ENCODE results near the gene ATP5PO. TPM values are rescaled to one million over a fixed set of nuclear protein-coding genes. Genes with fewer than 3 reads are reported as not detected.

The ATP5PO gene
- total RNA-seq, 1 experiment from 2014 or later: 254 TPM

DNA sequence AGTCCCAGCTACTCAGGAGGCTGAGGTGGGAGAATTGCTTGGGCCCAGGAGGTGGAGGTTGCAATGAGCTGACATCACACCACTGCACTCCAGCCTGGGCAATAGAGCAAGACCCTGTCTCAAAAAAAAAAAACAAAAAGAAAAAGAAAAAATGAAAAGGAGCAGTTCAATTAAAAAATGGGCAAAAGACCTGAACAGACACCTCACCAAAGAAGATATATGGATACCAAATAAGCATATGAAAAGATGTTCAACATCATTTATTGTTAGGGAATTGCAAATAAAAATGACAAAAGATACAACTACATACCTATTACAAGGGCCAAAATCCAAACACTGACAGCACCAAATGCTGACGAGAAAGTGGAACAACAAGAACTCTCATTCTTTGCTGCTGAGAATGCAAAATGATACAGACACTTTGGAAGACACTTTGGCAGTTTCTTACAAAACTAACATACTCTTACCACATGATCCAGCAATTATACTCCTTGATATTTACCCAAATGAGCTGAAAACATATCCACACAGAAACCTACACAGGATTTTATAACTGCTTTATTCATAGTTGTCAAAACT, 28.7 kb upstream of the ATP5PO start:
- Histone ChIP-seq H3K36me3 (ENCODE audit: insufficient read depth, low read length, poor library complexity, severe bottlenecking) (no peaks in the 10 kb centered on the region), H3K27ac (ENCODE audit: low read depth, low read length, poor library complexity, severe bottlenecking) (no peak overlapping the region), H3K9me3 (ENCODE audit: low read depth, low read length, poor library complexity, severe bottlenecking) (no peaks in the 10 kb centered on the region), H3K4me1 (ENCODE audit: insufficient read depth, low read length, poor library complexity, severe bottlenecking) (peaks cover 16% of the 10 kb centered on the region), H3K27me3 (replicated peaks; ENCODE audit: insufficient read depth, low read depth, low read length, poor library complexity) (no peaks in the 10 kb centered on the region), H3K4me3 (ENCODE audit: low read depth, low read length, poor library complexity, severe bottlenecking) (no peak overlapping the region)
- TF ChIP-seq, protein P1, sequence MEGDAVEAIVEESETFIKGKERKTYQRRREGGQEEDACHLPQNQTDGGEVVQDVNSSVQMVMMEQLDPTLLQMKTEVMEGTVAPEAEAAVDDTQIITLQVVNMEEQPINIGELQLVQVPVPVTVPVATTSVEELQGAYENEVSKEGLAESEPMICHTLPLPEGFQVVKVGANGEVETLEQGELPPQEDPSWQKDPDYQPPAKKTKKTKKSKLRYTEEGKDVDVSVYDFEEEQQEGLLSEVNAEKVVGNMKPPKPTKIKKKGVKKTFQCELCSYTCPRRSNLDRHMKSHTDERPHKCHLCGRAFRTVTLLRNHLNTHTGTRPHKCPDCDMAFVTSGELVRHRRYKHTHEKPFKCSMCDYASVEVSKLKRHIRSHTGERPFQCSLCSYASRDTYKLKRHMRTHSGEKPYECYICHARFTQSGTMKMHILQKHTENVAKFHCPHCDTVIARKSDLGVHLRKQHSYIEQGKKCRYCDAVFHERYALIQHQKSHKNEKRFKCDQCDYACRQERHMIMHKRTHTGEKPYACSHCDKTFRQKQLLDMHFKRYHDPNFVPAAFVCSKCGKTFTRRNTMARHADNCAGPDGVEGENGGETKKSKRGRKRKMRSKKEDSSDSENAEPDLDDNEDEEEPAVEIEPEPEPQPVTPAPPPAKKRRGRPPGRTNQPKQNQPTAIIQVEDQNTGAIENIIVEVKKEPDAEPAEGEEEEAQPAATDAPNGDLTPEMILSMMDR (conservative IDR thresholded peaks at IDR 0.05; ENCODE audit: low read depth, low read length): no peak
- no peak for TF ChIP-seq EZH2 (IDR thresholded peaks at IDR 0.05; ENCODE audit: borderline replicate concordance, low read depth, low read length, poor library complexity, severe bottlenecking)
- intact Hi-C loops (cut with micrococcal nuclease; ENCODE audit: unreplicated experiment): no loop called here
- no peak for DNase-seq (ENCODE audit: low spot score)
- ChIA-PET POLR2A (ENCODE audit: low non-redundant PET) (no interaction called here), CTCF (no interaction called here)
- no TSS peak for BruUV-seq (replicated peaks)

DNA sequence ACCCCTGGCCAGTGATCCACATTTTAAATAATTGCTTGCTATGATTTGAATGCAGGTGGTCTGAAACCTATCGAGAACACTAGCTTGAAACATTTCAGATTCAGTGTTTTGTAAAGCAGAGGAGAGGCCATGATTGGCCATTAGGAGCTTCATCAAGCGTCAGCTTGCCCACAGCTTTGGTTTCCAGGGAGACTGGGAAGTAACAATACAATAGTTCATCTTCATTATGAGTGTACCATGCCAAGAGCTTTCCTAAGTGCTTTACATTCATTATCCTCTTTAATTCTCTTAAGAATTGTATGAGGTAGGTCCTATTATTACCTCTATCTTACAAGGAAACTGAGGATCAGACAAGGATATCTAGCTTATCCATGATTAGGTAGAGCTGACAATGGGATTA, 27.7 kb upstream of the ATP5PO start:
- no peak overlapping the region for H3K27ac ChIP-seq (ENCODE audit: low read depth, low read length, poor library complexity, severe bottlenecking)
- no peaks in the 10 kb centered on the region for H3K9me3 ChIP-seq (ENCODE audit: low read depth, low read length, poor library complexity, severe bottlenecking)
- CTCF ChIA-PET: no interaction called here
- intact Hi-C loops (cut with micrococcal nuclease; ENCODE audit: unreplicated experiment): no loop called here
- POLR2A ChIA-PET (ENCODE audit: low non-redundant PET): no interaction called here
- H3K36me3 ChIP-seq (ENCODE audit: insufficient read depth, low read length, poor library complexity, severe bottlenecking): no peaks in the 10 kb centered on the region
- TF ChIP-seq, protein P1 (conservative IDR thresholded peaks at IDR 0.05; ENCODE audit: low read depth, low read length): no peak
- TF ChIP-seq EZH2 (IDR thresholded peaks at IDR 0.05; ENCODE audit: borderline replicate concordance, low read depth, low read length, poor library complexity, severe bottlenecking): no peak
- BruUV-seq (replicated peaks): no TSS peak
- H3K27me3 ChIP-seq (replicated peaks; ENCODE audit: insufficient read depth, low read depth, low read length, poor library complexity): no peaks in the 10 kb centered on the region
- peaks cover 10% of the 10 kb centered on the region for H3K4me1 ChIP-seq (ENCODE audit: insufficient read depth, low read length, poor library complexity, severe bottlenecking)
- no peak for DNase-seq (ENCODE audit: low spot score)
- no peak overlapping the region for H3K4me3 ChIP-seq (ENCODE audit: low read depth, low read length, poor library complexity, severe bottlenecking)

DNA sequence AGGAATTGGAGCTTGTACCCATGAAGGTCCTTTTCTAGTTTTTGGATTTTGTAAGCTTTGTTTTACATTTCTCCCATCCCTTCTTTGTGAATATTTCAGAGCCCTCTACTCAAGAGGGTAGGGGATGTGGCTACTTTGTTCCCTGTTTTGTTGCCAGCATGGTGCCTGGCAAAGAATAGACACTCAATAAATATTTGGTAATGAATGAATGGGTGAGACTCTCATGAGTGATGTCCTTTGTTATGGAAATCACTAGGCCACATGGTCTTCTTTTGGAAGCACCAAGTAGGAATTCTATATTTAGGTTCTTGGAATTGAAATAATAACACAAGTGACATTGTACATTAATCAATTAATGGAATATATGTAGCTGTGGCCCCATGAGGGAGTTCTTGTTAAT, 26.8 kb upstream of the ATP5PO start:
- POLR2A ChIA-PET (ENCODE audit: low non-redundant PET): no interaction called here
- Histone ChIP-seq H3K27me3 (replicated peaks; ENCODE audit: insufficient read depth, low read depth, low read length, poor library complexity) (no peaks in the 10 kb centered on the region), H3K27ac (ENCODE audit: low read depth, low read length, poor library complexity, severe bottlenecking) (no peak overlapping the region), H3K9me3 (ENCODE audit: low read depth, low read length, poor library complexity, severe bottlenecking) (no peaks in the 10 kb centered on the region), H3K4me1 (ENCODE audit: insufficient read depth, low read length, poor library complexity, severe bottlenecking) (peaks cover 3% of the 10 kb centered on the region), H3K36me3 (ENCODE audit: insufficient read depth, low read length, poor library complexity, severe bottlenecking) (no peaks in the 10 kb centered on the region), H3K4me3 (ENCODE audit: low read depth, low read length, poor library complexity, severe bottlenecking) (no peak overlapping the region)
- no peak for DNase-seq (ENCODE audit: low spot score)
- TF ChIP-seq EZH2 (IDR thresholded peaks at IDR 0.05; ENCODE audit: borderline replicate concordance, low read depth, low read length, poor library complexity, severe bottlenecking): no peak
- TF ChIP-seq, protein P1 (conservative IDR thresholded peaks at IDR 0.05; ENCODE audit: low read depth, low read length): no peak
- intact Hi-C loops (cut with micrococcal nuclease; ENCODE audit: unreplicated experiment): no loop called here
- BruUV-seq (replicated peaks): no TSS peak
- CTCF ChIA-PET: no interaction called here

Data from A673 (cell line).